Measurements from ENCODE around the gene SOS1.

Gene SOS1

GRCh38 chr2:39027421-39027820 lies 93.4 kb downstream of the SOS1 start:
- TF ChIP-seq POLR2AphosphoS5 (IDR thresholded peaks at IDR 0.05; ENCODE audit: low read depth, low read length): no peak
- TF ChIP-seq REST (IDR thresholded peaks at IDR 0.05; ENCODE audit: insufficient read depth in 1 of 2, low read depth in 2 of 2, low read length in 2 of 2): no peak
- TF ChIP-seq FOXP2 (optimal IDR thresholded peaks at IDR 0.05; ENCODE audit: borderline replicate concordance, extremely low read depth, extremely low read length, insufficient read depth): no peak
- TF ChIP-seq TAF1 (IDR thresholded peaks at IDR 0.05; ENCODE audit: borderline replicate concordance, insufficient read depth, low read length): no peak
- TF ChIP-seq SIN3A (IDR thresholded peaks at IDR 0.05; ENCODE audit: borderline replicate concordance, insufficient read depth, low read length): no peak

GRCh38 chr2:39024833-39025232 lies 96.0 kb downstream of the SOS1 start:
- TF ChIP-seq POLR2AphosphoS5 (IDR thresholded peaks at IDR 0.05; ENCODE audit: low read depth, low read length): no peak
- TF ChIP-seq SIN3A (IDR thresholded peaks at IDR 0.05; ENCODE audit: borderline replicate concordance, insufficient read depth, low read length): no peak
- TF ChIP-seq TAF1 (IDR thresholded peaks at IDR 0.05; ENCODE audit: borderline replicate concordance, insufficient read depth, low read length): no peak
- TF ChIP-seq REST (IDR thresholded peaks at IDR 0.05; ENCODE audit: insufficient read depth in 1 of 2, low read depth in 2 of 2, low read length in 2 of 2): no peak
- TF ChIP-seq FOXP2 (optimal IDR thresholded peaks at IDR 0.05; ENCODE audit: borderline replicate concordance, extremely low read depth, extremely low read length, insufficient read depth): no peak

- TF ChIP-seq SIN3A (IDR thresholded peaks at IDR 0.05; ENCODE audit: borderline replicate concordance, insufficient read depth, low read length) (no peak), POLR2AphosphoS5 (IDR thresholded peaks at IDR 0.05; ENCODE audit: low read depth, low read length) (no peak), REST (IDR thresholded peaks at IDR 0.05; ENCODE audit: insufficient read depth in 1 of 2, low read depth in 2 of 2, low read length in 2 of 2) (no peak), FOXP2 (optimal IDR thresholded peaks at IDR 0.05; ENCODE audit: borderline replicate concordance, extremely low read depth, extremely low read length, insufficient read depth) (no peak), TAF1 (IDR thresholded peaks at IDR 0.05; ENCODE audit: borderline replicate concordance, insufficient read depth, low read length) (no peak)
These were observed 97.2 kb downstream of the SOS1 start for GRCh38 chr2:39023649-39024048.

GRCh38 chr2:39022642-39023235 lies 98.1 kb downstream of the SOS1 start:
- TF ChIP-seq POLR2AphosphoS5 (IDR thresholded peaks at IDR 0.05; ENCODE audit: low read depth, low read length): no peak
- TF ChIP-seq FOXP2 (optimal IDR thresholded peaks at IDR 0.05; ENCODE audit: borderline replicate concordance, extremely low read depth, extremely low read length, insufficient read depth): no peak
- no peak for TF ChIP-seq TAF1 (IDR thresholded peaks at IDR 0.05; ENCODE audit: borderline replicate concordance, insufficient read depth, low read length)
- TF ChIP-seq REST (IDR thresholded peaks at IDR 0.05; ENCODE audit: insufficient read depth in 1 of 2, low read depth in 2 of 2, low read length in 2 of 2): no peak
- TF ChIP-seq SIN3A (IDR thresholded peaks at IDR 0.05; ENCODE audit: borderline replicate concordance, insufficient read depth, low read length): no peak
